MCF 10A (cell line): ENCODE results near the gene QSOX1. TPM values are rescaled to one million over a fixed set of nuclear protein-coding genes. Genes with fewer than 3 reads are reported as not detected.

Experiments used
- BruUV-seq: library from RNA; stranded (reverse); fragments of 400-500 nt; replicated peaks from 2 replicates; lab custom pipeline; 2021; lab: Mats Ljungman, UMichigan
- CTCF ChIA-PET: fragments of 300-600 bp; sonication (Branson Sonifier 250); formaldehyde crosslinking; extraction: SDS; loops from one replicate; lab custom pipeline; 2021; ENCODE audit warnings: antibody characterized with exemption, inconsistent platforms; lab: Yijun Ruan, JAX
- POLR2A ChIA-PET: fragments of 300-600, 350-650 bp; sonication (Branson Sonifier 250); formaldehyde crosslinking; extraction: SDS; loops from one replicate; lab custom pipeline; 2020; ENCODE audit warnings: antibody characterized with exemption, inconsistent platforms; lab: Yijun Ruan, JAX
- DNase-seq: peaks from one replicate; pipeline ENCODE4 v3.0.0-alpha.2; 2018; ENCODE audit not compliant: unreplicated experiment
- H3K27ac Mint-ChIP-seq: one replicate; pipeline ENCODE4 v1.8.0; 2022; ENCODE audit warnings: mild to moderate bottlenecking, low read depth, mixed read lengths; ENCODE audit not compliant: unreplicated experiment
- H3K27me3 Mint-ChIP-seq: one replicate; pipeline ENCODE4 v1.8.0; 2022; ENCODE audit warnings: mixed read lengths; ENCODE audit not compliant: insufficient read depth, unreplicated experiment
- H3K36me3 Mint-ChIP-seq: one replicate; pipeline ENCODE4 v1.8.0; 2022; ENCODE audit warnings: mild to moderate bottlenecking, moderate library complexity, mixed read lengths; ENCODE audit not compliant: insufficient read depth, unreplicated experiment
- H3K4me1 Mint-ChIP-seq: one replicate; pipeline ENCODE4 v1.8.0; 2022; ENCODE audit warnings: mixed read lengths; ENCODE audit not compliant: insufficient read depth, unreplicated experiment
- H3K4me3 Mint-ChIP-seq: one replicate; pipeline ENCODE4 v1.8.0; 2022; ENCODE audit warnings: mild to moderate bottlenecking, moderate library complexity, mixed read lengths; ENCODE audit not compliant: unreplicated experiment
- H3K9me3 Mint-ChIP-seq: one replicate; pipeline ENCODE4 v1.8.0; 2022; ENCODE audit warnings: mixed read lengths; ENCODE audit not compliant: unreplicated experiment
- intact Hi-C: fragments of 100-400 bp; cut with micrococcal nuclease; formaldehyde crosslinking; loops from 2 replicates; pipeline ENCODE4 v1.14.1; 2022
- total RNA-seq: library from RNA; stranded (reverse); gene quantifications from 2 replicates; pipeline ENCODE4 v1.2.3, GENCODE V29; 2022
- TF ChIP-seq, protein P1 (sequence below): fragments of 200-600 bp; IDR thresholded peaks from one replicate; pipeline ENCODE4 v1.8.0; 2022; ENCODE audit warnings: antibody characterized with exemption, mild to moderate bottlenecking; ENCODE audit not compliant: unreplicated experiment

QSOX1 gene
- total RNA-seq, 1 experiment from 2014 or later = 309 TPM

- Mint-ChIP-seq H3K9me3 (no peaks in the 10 kb centered on the region), H3K4me3 (no peak overlapping the region), H3K27me3 (no peaks in the 10 kb centered on the region), H3K4me1 (peaks cover 13% of the 10 kb centered on the region), H3K36me3 (peaks cover 12% of the 10 kb centered on the region), H3K27ac (no peak overlapping the region)
- BruUV-seq = no TSS peak
- CTCF ChIA-PET = no interaction called here
- TF ChIP-seq, protein P1, sequence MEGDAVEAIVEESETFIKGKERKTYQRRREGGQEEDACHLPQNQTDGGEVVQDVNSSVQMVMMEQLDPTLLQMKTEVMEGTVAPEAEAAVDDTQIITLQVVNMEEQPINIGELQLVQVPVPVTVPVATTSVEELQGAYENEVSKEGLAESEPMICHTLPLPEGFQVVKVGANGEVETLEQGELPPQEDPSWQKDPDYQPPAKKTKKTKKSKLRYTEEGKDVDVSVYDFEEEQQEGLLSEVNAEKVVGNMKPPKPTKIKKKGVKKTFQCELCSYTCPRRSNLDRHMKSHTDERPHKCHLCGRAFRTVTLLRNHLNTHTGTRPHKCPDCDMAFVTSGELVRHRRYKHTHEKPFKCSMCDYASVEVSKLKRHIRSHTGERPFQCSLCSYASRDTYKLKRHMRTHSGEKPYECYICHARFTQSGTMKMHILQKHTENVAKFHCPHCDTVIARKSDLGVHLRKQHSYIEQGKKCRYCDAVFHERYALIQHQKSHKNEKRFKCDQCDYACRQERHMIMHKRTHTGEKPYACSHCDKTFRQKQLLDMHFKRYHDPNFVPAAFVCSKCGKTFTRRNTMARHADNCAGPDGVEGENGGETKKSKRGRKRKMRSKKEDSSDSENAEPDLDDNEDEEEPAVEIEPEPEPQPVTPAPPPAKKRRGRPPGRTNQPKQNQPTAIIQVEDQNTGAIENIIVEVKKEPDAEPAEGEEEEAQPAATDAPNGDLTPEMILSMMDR = no peak
- DNase-seq = peak; percentile 13
- intact Hi-C loops = no loop called here
- POLR2A ChIA-PET = no interaction called here
These were observed 19.3 kb downstream of the QSOX1 start for GRCh38 chr1:180173952-180174351.

DNA sequence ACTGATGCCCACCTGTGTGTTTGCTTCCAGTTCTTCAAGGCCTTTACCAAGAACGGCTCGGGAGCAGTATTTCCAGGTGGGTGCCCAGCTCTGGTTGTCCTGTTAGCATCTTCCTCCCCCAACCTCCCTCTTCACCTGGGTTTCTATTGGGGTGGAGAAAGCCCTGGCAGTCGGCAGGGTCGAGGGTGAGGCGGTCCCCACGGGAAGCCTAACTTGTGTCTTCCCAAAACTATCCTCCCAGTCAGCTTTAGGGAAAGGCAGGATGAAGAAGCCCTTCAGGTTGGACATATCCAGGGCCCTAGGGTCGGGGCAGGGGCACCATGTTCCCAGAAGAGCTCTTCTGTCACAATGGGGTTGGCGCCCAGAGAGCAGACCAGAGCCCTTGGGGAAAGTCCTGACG is 20.6 kb downstream of the QSOX1 start:
- H3K4me1 Mint-ChIP-seq = peaks cover 14% of the 10 kb centered on the region
- no peak overlapping the region for H3K27ac Mint-ChIP-seq
- no peaks in the 10 kb centered on the region for H3K27me3 Mint-ChIP-seq
- TF ChIP-seq, protein P1 = no peak
- H3K36me3 Mint-ChIP-seq = peaks cover 12% of the 10 kb centered on the region
- intact Hi-C loops = no loop called here
- no TSS peak for BruUV-seq
- ChIA-PET CTCF (interaction anchor here (0.7 to 1.8 kb wide), 5 partner anchors 14 to 1223 kb away, joined by 3 to 6 read pairs (median 4); no protein-coding TSS in a partner anchor), POLR2A (no interaction called here)
- no peaks in the 10 kb centered on the region for H3K9me3 Mint-ChIP-seq
- DNase-seq = no peak
- H3K4me3 Mint-ChIP-seq = no peak overlapping the region

DNA sequence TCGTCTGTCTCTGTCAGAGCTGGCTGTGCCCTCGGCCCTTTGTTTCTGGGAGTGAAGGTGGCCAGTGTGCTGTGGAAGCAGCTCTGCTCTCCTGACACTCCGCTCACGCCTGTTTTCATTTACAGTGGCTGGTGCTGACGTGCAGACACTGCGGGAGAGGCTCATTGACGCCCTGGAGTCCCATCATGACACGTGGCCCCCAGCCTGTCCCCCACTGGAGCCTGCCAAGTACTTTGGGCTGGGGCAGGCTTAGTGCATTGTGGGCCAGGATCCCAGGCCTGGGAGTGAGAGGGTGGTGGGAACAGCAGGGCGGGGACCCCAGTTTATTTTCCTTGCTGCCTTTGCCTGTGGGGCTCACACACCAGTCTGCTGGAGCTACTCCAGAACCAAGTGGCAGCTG is 21.1 kb downstream of the QSOX1 start:
- H3K9me3 Mint-ChIP-seq = no peaks in the 10 kb centered on the region
- no peak overlapping the region for H3K27ac Mint-ChIP-seq
- intact Hi-C loops = no loop called here
- H3K36me3 Mint-ChIP-seq = peaks cover 12% of the 10 kb centered on the region
- DNase-seq = no peak
- H3K27me3 Mint-ChIP-seq = no peaks in the 10 kb centered on the region
- ChIA-PET CTCF (interaction anchor here (0.7 to 6.0 kb wide), 5 partner anchors 71 to 469 kb away, joined by 3 to 102 read pairs (median 5); no protein-coding TSS in a partner anchor), POLR2A (interaction anchor here (0.6 kb wide), 1 partner anchor 282 kb away, joined by 3 read pairs; no protein-coding TSS in a partner anchor)
- TF ChIP-seq, protein P1 = no peak
- H3K4me3 Mint-ChIP-seq = no peak overlapping the region
- no TSS peak for BruUV-seq
- peaks cover 10% of the 10 kb centered on the region for H3K4me1 Mint-ChIP-seq

- TF ChIP-seq, protein P1 = no peak
- peaks cover 11% of the 10 kb centered on the region for H3K36me3 Mint-ChIP-seq
These were observed 22.3 kb downstream of the QSOX1 start for GRCh38 chr1:180176965-180177364.

More at GRCh38 chr1:180176965-180177364, 22.3 kb downstream of the QSOX1 start:
- H3K27ac Mint-ChIP-seq = no peak overlapping the region
- peaks cover 5% of the 10 kb centered on the region for H3K4me1 Mint-ChIP-seq
- no peak for DNase-seq
- no peaks in the 10 kb centered on the region for H3K27me3 Mint-ChIP-seq
- POLR2A ChIA-PET = no interaction called here
- intact Hi-C loops = no loop called here
- no TSS peak for BruUV-seq
- H3K4me3 Mint-ChIP-seq = no peak overlapping the region
- H3K9me3 Mint-ChIP-seq = no peaks in the 10 kb centered on the region
- CTCF ChIA-PET = interaction anchor here (0.6 to 8.9 kb wide), 18 partner anchors 10 to 623 kb away, joined by 3 to 174 read pairs (median 5); no protein-coding TSS in a partner anchor
